ENCODE results near the gene TMEM131. TPM values are rescaled to one million over a fixed set of nuclear protein-coding genes. Genes with fewer than 3 reads are reported as not detected.

Gene TMEM131
- total RNA-seq, 2 experiments from 2014 or later = 17.4 to 32.3 TPM

GRCh38 chr2:97963079-97963406 is 32.7 kb downstream of the TMEM131 start:
- Histone ChIP-seq H2AFZ (ENCODE audit: low read length) (no peak overlapping the region), H3K79me2 (ENCODE audit: insufficient read depth, low read depth, low read length) (peaks cover 50% of the 10 kb centered on the region; the same call in 1 of the 2 replicates), H3K9me3 (ENCODE audit: low read length) (peaks cover 8% of the 10 kb centered on the region), H3K4me2 (ENCODE audit: low read length) (no peak overlapping the region), H3K4me3 (ENCODE audit: low read depth, low read length, poor library complexity, severe bottlenecking) (no peak overlapping the region), H3K4me1 (ENCODE audit: insufficient read depth, low read length, poor library complexity, severe bottlenecking) (peaks cover 29% of the 10 kb centered on the region), H3K9me2 (ENCODE audit: insufficient read depth, low read length) (no peaks in the 10 kb centered on the region), H3K27ac (ENCODE audit: low read depth, low read length, poor library complexity, severe bottlenecking) (no peak overlapping the region), H3K36me3 (ENCODE audit: insufficient read depth, low read length) (no peaks in the 10 kb centered on the region), H4K20me1 (ENCODE audit: insufficient read depth, low read length) (0 out of 2 replicates have a peak, but pooled peaks cover 3% of the 10 kb centered on the region)
- no peak for DNase-seq (ENCODE audit: low spot score)
- TF ChIP-seq EZH2phosphoT487 (IDR thresholded peaks at IDR 0.05; ENCODE audit: borderline replicate concordance, low read depth, low read length) = no peak
- TF ChIP-seq, protein P1, sequence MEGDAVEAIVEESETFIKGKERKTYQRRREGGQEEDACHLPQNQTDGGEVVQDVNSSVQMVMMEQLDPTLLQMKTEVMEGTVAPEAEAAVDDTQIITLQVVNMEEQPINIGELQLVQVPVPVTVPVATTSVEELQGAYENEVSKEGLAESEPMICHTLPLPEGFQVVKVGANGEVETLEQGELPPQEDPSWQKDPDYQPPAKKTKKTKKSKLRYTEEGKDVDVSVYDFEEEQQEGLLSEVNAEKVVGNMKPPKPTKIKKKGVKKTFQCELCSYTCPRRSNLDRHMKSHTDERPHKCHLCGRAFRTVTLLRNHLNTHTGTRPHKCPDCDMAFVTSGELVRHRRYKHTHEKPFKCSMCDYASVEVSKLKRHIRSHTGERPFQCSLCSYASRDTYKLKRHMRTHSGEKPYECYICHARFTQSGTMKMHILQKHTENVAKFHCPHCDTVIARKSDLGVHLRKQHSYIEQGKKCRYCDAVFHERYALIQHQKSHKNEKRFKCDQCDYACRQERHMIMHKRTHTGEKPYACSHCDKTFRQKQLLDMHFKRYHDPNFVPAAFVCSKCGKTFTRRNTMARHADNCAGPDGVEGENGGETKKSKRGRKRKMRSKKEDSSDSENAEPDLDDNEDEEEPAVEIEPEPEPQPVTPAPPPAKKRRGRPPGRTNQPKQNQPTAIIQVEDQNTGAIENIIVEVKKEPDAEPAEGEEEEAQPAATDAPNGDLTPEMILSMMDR (conservative IDR thresholded peaks at IDR 0.05; ENCODE audit: low read length) = no peak
- no TSS peak for BruUV-seq (replicated peaks)
- POLR2A ChIA-PET = interaction anchor here (1.1 to 1.2 kb wide), 2 partner anchors 35 to 65 kb away, joined by 3 read pairs; no protein-coding TSS in a partner anchor
- intact Hi-C loops (cut with micrococcal nuclease; ENCODE audit: unreplicated experiment) = no loop called here
- CTCF ChIA-PET (ENCODE audit: unreplicated experiment) = no interaction called here

- TF ChIP-seq EZH2phosphoT487 (IDR thresholded peaks at IDR 0.05; ENCODE audit: borderline replicate concordance, low read depth, low read length) = no peak
- TF ChIP-seq, protein P1 (conservative IDR thresholded peaks at IDR 0.05; ENCODE audit: low read length) = no peak
- intact Hi-C loops (cut with micrococcal nuclease; ENCODE audit: unreplicated experiment) = no loop called here
- H3K4me1 ChIP-seq (ENCODE audit: insufficient read depth, low read length, poor library complexity, severe bottlenecking) = peaks cover 34% of the 10 kb centered on the region
- H3K9me3 ChIP-seq (ENCODE audit: low read length) = peaks cover 8% of the 10 kb centered on the region
- H3K27ac ChIP-seq (ENCODE audit: low read depth, low read length, poor library complexity, severe bottlenecking) = no peak overlapping the region
- no peak overlapping the region for H2AFZ ChIP-seq (ENCODE audit: low read length)
- no peak overlapping the region for H3K4me3 ChIP-seq (ENCODE audit: low read depth, low read length, poor library complexity, severe bottlenecking)
- POLR2A ChIA-PET = interaction anchor here (0.8 to 0.9 kb wide), 2 partner anchors 20 to 30 kb away, joined by 3 read pairs; no protein-coding TSS in a partner anchor
- peaks cover 52% of the 10 kb centered on the region; the same call in 1 of the 2 replicates for H3K79me2 ChIP-seq (ENCODE audit: insufficient read depth, low read depth, low read length)
- no peaks in the 10 kb centered on the region for H3K9me2 ChIP-seq (ENCODE audit: insufficient read depth, low read length)
- no peak for DNase-seq (ENCODE audit: low spot score)
- no TSS peak for BruUV-seq (replicated peaks)
- CTCF ChIA-PET (ENCODE audit: unreplicated experiment) = no interaction called here
- H4K20me1 ChIP-seq (ENCODE audit: insufficient read depth, low read length) = 0 out of 2 replicates have a peak, but pooled peaks cover 3% of the 10 kb centered on the region
- no peak overlapping the region for H3K4me2 ChIP-seq (ENCODE audit: low read length)
- H3K36me3 ChIP-seq (ENCODE audit: insufficient read depth, low read length) = no peaks in the 10 kb centered on the region
Observed at GRCh38 chr2:97961534-97961933, 34.2 kb downstream of the TMEM131 start.

DNA sequence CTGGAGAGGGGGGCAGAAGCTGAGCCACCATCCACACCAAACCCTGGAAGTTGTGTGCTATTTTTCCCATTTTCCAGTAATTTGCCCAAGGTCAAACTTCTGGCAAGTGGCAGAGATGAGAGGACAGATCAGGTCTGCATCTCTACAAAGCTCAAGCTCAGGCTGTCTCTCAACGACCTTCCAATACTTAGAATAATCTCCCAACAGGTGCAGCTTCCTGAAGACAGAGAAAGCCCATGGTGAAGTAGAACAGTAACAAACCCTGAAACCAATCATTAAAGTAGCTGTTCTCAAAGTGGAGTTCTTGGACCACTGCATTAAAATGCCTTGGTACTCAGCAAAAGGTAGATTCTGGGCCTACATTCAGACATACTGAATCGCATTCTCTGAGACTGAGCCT is 37.6 kb downstream of the TMEM131 start:
- BruUV-seq (replicated peaks) = no TSS peak
- peak overlapping the region; percentile 70 for H3K4me2 ChIP-seq (ENCODE audit: low read length)
- H2AFZ ChIP-seq (ENCODE audit: low read length) = peak overlapping the region; percentile 5; the same call in 1 of the 2 replicates

More for the DNA sequence above, 37.6 kb downstream of the TMEM131 start:
- Histone ChIP-seq H3K27ac (ENCODE audit: low read depth, low read length, poor library complexity, severe bottlenecking) (peak overlapping the region; percentile 71), H3K4me1 (ENCODE audit: insufficient read depth, low read length, poor library complexity, severe bottlenecking) (peaks cover 57% of the 10 kb centered on the region), H3K4me3 (ENCODE audit: low read depth, low read length, poor library complexity, severe bottlenecking) (peak overlapping the region; percentile 48), H3K9me3 (ENCODE audit: low read length) (peaks cover 8% of the 10 kb centered on the region), H3K79me2 (ENCODE audit: insufficient read depth, low read depth, low read length) (peaks cover 76% of the 10 kb centered on the region), H3K36me3 (ENCODE audit: insufficient read depth, low read length) (no peaks in the 10 kb centered on the region), H3K9me2 (ENCODE audit: insufficient read depth, low read length) (no peaks in the 10 kb centered on the region), H4K20me1 (ENCODE audit: insufficient read depth, low read length) (no peaks in the 10 kb centered on the region)
- intact Hi-C loops (cut with micrococcal nuclease; ENCODE audit: unreplicated experiment) = loop anchor here (5.0 kb wide), 2 partner anchors 34 to 69 kb away; no protein-coding TSS in a partner anchor
- ChIA-PET POLR2A (interaction anchor here (0.8 to 2.4 kb wide), 9 partner anchors 9 to 84 kb away, joined by 4 to 14 read pairs (median 5); no protein-coding TSS in a partner anchor), CTCF (ENCODE audit: unreplicated experiment) (interaction anchor here (1.6 kb wide), 1 partner anchor 22 kb away, joined by 6 read pairs; no protein-coding TSS in a partner anchor)
- DNase-seq (ENCODE audit: low spot score) = peak; percentile 71
- no peak for TF ChIP-seq EZH2phosphoT487 (IDR thresholded peaks at IDR 0.05; ENCODE audit: borderline replicate concordance, low read depth, low read length)
- TF ChIP-seq, protein P1 (conservative IDR thresholded peaks at IDR 0.05; ENCODE audit: low read length) = no peak
